Immature natural killer cell (primary cell): ENCODE measurements around the gene HCRTR2. TPM values are rescaled to one million over a fixed set of nuclear protein-coding genes. Genes with fewer than 3 reads are reported as not detected.
"Not testable (repeated sequence)": the region's sequence is repeated elsewhere in the genome, so short reads cannot be mapped to it uniquely, and the experiment has no call there.

Source experiments
- DNase-seq, 3 donors: peaks; one replicate each; pipeline ENCODE4 v3.0.0; 2022; ENCODE audit warnings: mixed read lengths in 1 of 3
- H3K27ac Mint-ChIP-seq, 6 donors: one replicate each; pipeline ENCODE4 v1.8.0; 2020; ENCODE audit warnings: mixed read lengths in 6 of 6, mild to moderate bottlenecking in 5 of 6, inconsistent platforms in 4 of 6, moderate library complexity in 3 of 6
- H3K27me3 Mint-ChIP-seq, 3 donors: one replicate each; pipeline ENCODE4 v1.8.0; 2020 to 2021; ENCODE audit warnings: low read depth in 3 of 3, mild to moderate bottlenecking in 3 of 3, mixed read lengths in 3 of 3, moderate library complexity in 3 of 3, inconsistent platforms in 1 of 3
- H3K36me3 Mint-ChIP-seq, 3 donors: one replicate each; pipeline ENCODE4 v1.8.0; 2020; ENCODE audit warnings: mixed read lengths in 3 of 3, inconsistent platforms in 2 of 3, mild to moderate bottlenecking in 2 of 3
- H3K4me1 Mint-ChIP-seq, 2 donors: one replicate each; pipeline ENCODE4 v1.8.0; 2020; ENCODE audit warnings: inconsistent platforms in 2 of 2, mild to moderate bottlenecking in 2 of 2, mixed read lengths in 2 of 2, moderate library complexity in 1 of 2
- H3K4me3 Mint-ChIP-seq, 5 donors: one replicate each; pipeline ENCODE4 v1.8.0; 2020; ENCODE audit warnings: mild to moderate bottlenecking in 5 of 5, mixed read lengths in 5 of 5, inconsistent platforms in 3 of 5, moderate library complexity in 3 of 5
- H3K9me3 Mint-ChIP-seq, 6 donors: one replicate each; pipeline ENCODE4 v1.8.0; 2020; ENCODE audit warnings: mild to moderate bottlenecking in 6 of 6, mixed read lengths in 6 of 6, inconsistent platforms in 4 of 6, moderate library complexity in 3 of 6
- polyA plus RNA-seq, 3 donors: library from polyadenylated mRNA; unstranded; fragments of 300-500 nt; fragmentation: Illumina TruSeq; gene quantifications; one replicate each; pipeline ENCODE4 v1.2.3, GENCODE V29; 2021

The HCRTR2 gene
- polyA plus RNA-seq, 3 donors from 2014 or later = not detected

- no peak overlapping the region for H3K27ac Mint-ChIP-seq
- no peaks in the 10 kb centered on the region for H3K4me1 Mint-ChIP-seq
- no peak overlapping the region for H3K4me3 Mint-ChIP-seq
- no peak for DNase-seq
- peaks cover 0 to 17% (median 0%) of the 10 kb centered on the region in 6 donors for H3K9me3 Mint-ChIP-seq
- H3K27me3 Mint-ChIP-seq = peaks cover 0 to 5% (median 3%) of the 10 kb centered on the region in 3 donors
- no peaks in the 10 kb centered on the region for H3K36me3 Mint-ChIP-seq
Measured at GRCh38 chr6:55182016-55182650, 7.8 kb downstream of the HCRTR2 start.

GRCh38 chr6:55184782-55185530 is 10.6 kb downstream of the HCRTR2 start:
- Mint-ChIP-seq H3K36me3 (no peaks in the 10 kb centered on the region), H3K27ac (no peak overlapping the region), H3K9me3 (peaks cover 0 to 17% (median 2%) of the 10 kb centered on the region in 6 donors), H3K27me3 (peaks cover 0 to 2% (median 0%) of the 10 kb centered on the region in 3 donors), H3K4me1 (no peaks in the 10 kb centered on the region), H3K4me3 (no peak overlapping the region)
- DNase-seq = no peak

DNA sequence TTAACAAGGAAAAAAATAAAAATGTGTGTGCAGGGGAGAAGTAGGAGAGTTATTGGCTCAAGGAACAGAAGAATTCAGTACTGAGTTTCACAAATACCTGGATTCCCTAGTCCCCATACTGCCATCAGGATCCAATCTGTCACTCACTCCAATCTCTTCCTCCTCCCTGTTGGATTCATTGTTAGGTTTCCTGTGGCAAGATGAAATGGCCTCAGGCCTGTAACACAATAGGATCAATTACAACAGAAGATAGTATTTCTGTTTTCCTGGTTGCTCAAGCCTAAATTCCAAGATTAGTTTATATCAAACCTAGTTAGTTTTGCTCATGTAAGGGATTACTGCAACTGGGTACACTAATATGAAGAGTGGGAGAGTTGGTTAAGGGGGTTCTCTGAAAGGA is 24.4 kb downstream of the HCRTR2 start:
- Mint-ChIP-seq H3K36me3 (no peaks in the 10 kb centered on the region), H3K4me3 (no peak overlapping the region), H3K27me3 (no peaks in the 10 kb centered on the region), H3K27ac (no peak overlapping the region), H3K9me3 (no peaks in the 10 kb centered on the region), H3K4me1 (no peaks in the 10 kb centered on the region)
- no peak for DNase-seq

- no peak for DNase-seq
- no peak overlapping the region for H3K4me3 Mint-ChIP-seq
- H3K36me3 Mint-ChIP-seq = no peaks in the 10 kb centered on the region
- no peak overlapping the region for H3K27ac Mint-ChIP-seq
- no peaks in the 10 kb centered on the region for H3K4me1 Mint-ChIP-seq
- H3K9me3 Mint-ChIP-seq = peaks cover 0 to under 1% (median 0%) of the 10 kb centered on the region in 6 donors
- H3K27me3 Mint-ChIP-seq = no peaks in the 10 kb centered on the region
Measured at GRCh38 chr6:55199239-55199638, 24.9 kb downstream of the HCRTR2 start.

GRCh38 chr6:55208478-55209458 is 34.5 kb downstream of the HCRTR2 start:
- no peak for DNase-seq
- H3K9me3 Mint-ChIP-seq = peaks cover 0 to 13% (median 4%) of the 10 kb centered on the region in 6 donors
- H3K27ac Mint-ChIP-seq = no peak overlapping the region
- H3K27me3 Mint-ChIP-seq = peaks cover 0 to 2% (median 0%) of the 10 kb centered on the region in 3 donors
- no peaks in the 10 kb centered on the region for H3K36me3 Mint-ChIP-seq
- H3K4me1 Mint-ChIP-seq = no peaks in the 10 kb centered on the region
- H3K4me3 Mint-ChIP-seq = no peak overlapping the region

DNA sequence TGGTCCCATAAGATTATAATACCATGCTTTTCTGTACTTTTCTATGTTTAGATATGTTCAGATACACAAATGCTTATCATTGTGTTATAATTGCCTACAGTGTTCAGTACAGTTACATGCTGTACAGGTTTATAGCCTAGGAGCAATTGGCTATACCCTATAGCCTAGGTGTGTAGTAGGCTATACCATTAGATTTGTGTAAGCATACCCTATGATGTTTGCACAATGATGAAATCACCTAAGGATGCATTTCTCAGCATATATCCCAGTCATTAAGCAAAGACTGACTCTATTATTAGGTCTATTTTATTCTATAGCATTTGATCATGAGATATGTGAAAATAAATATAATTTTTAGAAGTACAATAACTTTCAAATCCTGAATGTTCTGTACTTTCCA is 36.6 kb downstream of the HCRTR2 start:
- H3K4me1 Mint-ChIP-seq = no peaks in the 10 kb centered on the region
- DNase-seq = no peak
- no peak overlapping the region for H3K4me3 Mint-ChIP-seq
- no peaks in the 10 kb centered on the region for H3K36me3 Mint-ChIP-seq
- no peaks in the 10 kb centered on the region for H3K27me3 Mint-ChIP-seq
- H3K9me3 Mint-ChIP-seq = peaks cover 2 to 21% (median 4%) of the 10 kb centered on the region in 6 donors
- H3K27ac Mint-ChIP-seq = no peak overlapping the region

DNA sequence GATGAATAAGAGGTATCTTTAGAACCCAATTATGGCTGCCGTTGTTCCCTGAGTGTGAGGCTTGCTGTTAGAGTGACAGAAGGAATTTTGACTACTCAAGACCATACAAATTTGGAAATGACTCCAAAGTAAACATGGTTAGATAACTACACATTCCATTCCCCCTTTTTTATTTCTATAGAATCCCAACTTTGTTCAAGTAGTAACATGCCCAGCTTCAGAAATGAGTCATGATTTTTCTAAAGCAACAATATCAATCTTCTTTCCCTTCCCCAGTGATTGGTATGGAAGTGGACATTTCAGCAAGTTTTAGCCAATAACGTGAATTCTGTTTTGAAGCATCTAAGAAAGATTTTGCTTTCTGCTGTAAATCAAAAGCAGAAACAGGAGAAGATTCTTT is 37.8 kb downstream of the HCRTR2 start:
- Mint-ChIP-seq H3K27me3 (no peaks in the 10 kb centered on the region), H3K9me3 (peaks cover 2 to 24% (median 4%) of the 10 kb centered on the region in 6 donors), H3K27ac (no peak overlapping the region), H3K36me3 (no peaks in the 10 kb centered on the region), H3K4me1 (no peaks in the 10 kb centered on the region), H3K4me3 (no peak overlapping the region)
- DNase-seq = no peak

GRCh38 chr6:55220961-55221360 is 46.6 kb downstream of the HCRTR2 start:
- H3K36me3 Mint-ChIP-seq = no peaks in the 10 kb centered on the region
- peaks cover 0 to 3% (median 0%) of the 10 kb centered on the region in 3 donors for H3K27me3 Mint-ChIP-seq
- H3K9me3 Mint-ChIP-seq = peaks cover 0 to 15% (median 1%) of the 10 kb centered on the region in 6 donors
- H3K27ac Mint-ChIP-seq = no peak overlapping the region
- H3K4me1 Mint-ChIP-seq = no peaks in the 10 kb centered on the region
- H3K4me3 Mint-ChIP-seq = no peak overlapping the region
- DNase-seq = no peak

GRCh38 chr6:55227862-55228261 is 53.5 kb downstream of the HCRTR2 start:
- Mint-ChIP-seq H3K27ac (no peak overlapping the region), H3K4me1 (no peaks in the 10 kb centered on the region), H3K27me3 (no peaks in the 10 kb centered on the region), H3K4me3 (no peak overlapping the region), H3K9me3 (peaks cover 0 to 9% (median 0%) of the 10 kb centered on the region in 6 donors), H3K36me3 (no peaks in the 10 kb centered on the region)
- DNase-seq = no peak

DNA sequence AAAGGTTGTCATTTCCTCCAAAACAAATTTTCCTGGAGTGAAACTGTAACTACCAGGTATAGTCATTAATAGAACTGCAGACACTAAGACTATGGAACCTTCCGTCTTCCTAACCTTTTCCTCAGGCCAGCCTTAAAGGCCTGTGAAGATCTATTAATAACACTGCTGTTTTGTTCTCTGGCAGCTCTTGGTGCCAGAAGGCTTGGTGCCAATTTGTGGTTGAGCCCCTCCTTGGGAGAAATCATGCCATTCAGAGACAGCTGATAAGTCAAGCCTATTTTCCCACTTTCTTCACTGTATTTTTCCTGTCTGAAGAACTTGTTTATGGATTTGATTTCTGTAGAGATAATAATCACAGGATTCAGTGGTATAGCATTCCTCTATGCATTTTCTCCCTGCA is 64.8 kb downstream of the HCRTR2 start:
- Mint-ChIP-seq H3K4me1 (no peaks in the 10 kb centered on the region), H3K27ac (no peak overlapping the region), H3K4me3 (no peak overlapping the region), H3K9me3 (peaks cover 0 to 5% (median 0%) of the 10 kb centered on the region in 6 donors), H3K27me3 (no peaks in the 10 kb centered on the region), H3K36me3 (no peaks in the 10 kb centered on the region)
- DNase-seq = no peak

DNA sequence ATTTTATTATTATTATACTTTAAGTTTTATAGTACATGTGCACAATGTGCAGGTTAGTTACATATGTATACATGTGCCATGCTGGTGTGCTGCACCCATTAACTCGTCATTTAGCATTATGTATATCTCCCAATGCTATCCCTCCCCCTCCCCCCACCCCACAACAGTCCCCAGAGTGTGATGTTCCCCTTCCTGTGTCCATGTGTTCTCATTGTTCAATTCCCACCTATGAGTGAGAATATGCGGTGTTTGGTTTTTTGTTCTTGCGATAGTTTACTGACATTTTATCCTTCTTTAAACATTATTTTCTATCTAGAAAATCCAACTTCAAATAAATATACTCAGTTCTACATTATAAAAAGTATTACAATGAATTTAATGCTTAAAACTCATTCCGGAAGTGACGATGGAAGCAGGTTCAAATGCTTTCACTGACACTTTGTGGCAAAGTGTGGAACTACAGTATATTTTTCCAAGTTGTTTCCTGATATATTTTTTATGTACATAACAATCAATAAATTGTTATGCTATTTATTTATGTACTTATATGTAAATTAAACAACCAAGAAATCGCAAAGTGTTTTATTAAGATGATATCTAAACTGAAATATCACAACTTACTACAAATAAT is 66.8 kb downstream of the HCRTR2 start:
- DNase-seq, H3K27ac Mint-ChIP-seq, H3K36me3 Mint-ChIP-seq, H3K4me1 Mint-ChIP-seq, H3K27me3 Mint-ChIP-seq, H3K9me3 Mint-ChIP-seq, H3K4me3 Mint-ChIP-seq: not testable (repeated sequence)

DNA sequence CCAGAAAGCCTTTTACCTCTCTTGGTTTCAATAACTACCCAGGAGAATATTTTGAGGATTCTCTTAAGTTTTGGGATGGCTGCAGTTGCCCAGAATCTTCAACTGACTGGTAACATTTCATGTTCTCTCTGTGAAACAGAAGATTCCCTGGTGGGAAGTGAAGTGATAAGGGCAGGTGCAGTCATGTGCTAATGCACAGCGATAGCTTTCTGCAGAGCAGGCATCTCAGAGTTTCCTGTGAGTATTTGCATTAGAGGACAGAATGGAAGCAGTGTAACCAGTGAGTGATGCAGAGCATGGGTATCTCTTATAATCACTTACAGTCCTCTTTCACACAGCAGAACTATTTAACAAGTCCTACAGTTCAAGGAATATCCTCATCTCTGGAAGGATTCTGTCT is 76.1 kb downstream of the HCRTR2 start:
- peaks cover 0 to 6% (median 0%) of the 10 kb centered on the region in 6 donors for H3K9me3 Mint-ChIP-seq
- H3K27me3 Mint-ChIP-seq = no peaks in the 10 kb centered on the region
- DNase-seq = no peak

GRCh38 chr6:55255113-55255512 is 80.8 kb downstream of the HCRTR2 start:
- no peak overlapping the region for H3K4me3 Mint-ChIP-seq
- no peak overlapping the region for H3K27ac Mint-ChIP-seq
- no peaks in the 10 kb centered on the region for H3K27me3 Mint-ChIP-seq
- peaks cover 0 to 6% (median 0%) of the 10 kb centered on the region in 6 donors for H3K9me3 Mint-ChIP-seq
- H3K4me1 Mint-ChIP-seq = no peaks in the 10 kb centered on the region
- no peak for DNase-seq
- H3K36me3 Mint-ChIP-seq = no peaks in the 10 kb centered on the region

More for the DNA sequence above, 76.1 kb downstream of the HCRTR2 start:
- Mint-ChIP-seq H3K36me3 (no peaks in the 10 kb centered on the region), H3K27ac (no peak overlapping the region), H3K4me3 (no peak overlapping the region), H3K4me1 (no peaks in the 10 kb centered on the region)
